CD4-positive, alpha-beta T cell (primary cell): ENCODE results near the gene RANBP2. TPM values are rescaled to one million over a fixed set of nuclear protein-coding genes. Genes with fewer than 3 reads are reported as not detected.

Source experiments
- ATAC-seq: fragments of 200-7000 bp; cut with Tn5 transposase; one replicate; pipeline ENCODE4 v1.10.0; 2022; ENCODE audit warnings: mild to moderate bottlenecking; ENCODE audit not compliant: poor library complexity
- CTCF ChIA-PET: fragments of 350-600 bp; sonication (Branson Sonifier 250); formaldehyde crosslinking; loops from one replicate; lab custom pipeline; 2021; ENCODE audit warnings: antibody characterized with exemption, inconsistent platforms; lab: Charles Lee
- POLR2A ChIA-PET: fragments of 350-600 bp; sonication (Branson Sonifier 250); formaldehyde crosslinking; loops from one replicate; lab custom pipeline; 2021; ENCODE audit warnings: antibody characterized with exemption, inconsistent platforms; lab: Charles Lee
- DNase-seq, 14 experiments: peaks; one replicate each; pipeline ENCODE4 v3.0.0-alpha.2; 2013 to 2020; ENCODE audit warnings: mixed read lengths in 2 of 14
- H3K27ac ChIP-seq, 2 donors: one replicate each; pipeline versions ENCODE4 v1.5.1 to v1.7.0; 2013; ENCODE audit warnings: low read length in 2 of 2, low read depth in 1 of 2, mild to moderate bottlenecking in 1 of 2
- H3K27me3 ChIP-seq, 2 experiments: 1 replicate in 1 of 2; 2 replicates in 1 of 2; pipeline versions ENCODE4 v1.6.1 to v1.7.0; 2013; ENCODE audit warnings: low read length in 2 of 2, control low read depth in 1 of 2, mild to moderate bottlenecking in 1 of 2, moderate library complexity in 1 of 2; ENCODE audit not compliant: insufficient read depth in 2 of 2, control insufficient read depth in 1 of 2
- H3K36me3 ChIP-seq: one replicate; pipeline ENCODE4 v1.6.1; 2013; ENCODE audit warnings: low read length, control low read depth; ENCODE audit not compliant: insufficient read depth
- H3K4me1 ChIP-seq: one replicate; pipeline ENCODE4 v1.6.1; 2013; ENCODE audit warnings: low read length, control low read depth; ENCODE audit not compliant: insufficient read depth
- H3K4me3 ChIP-seq: one replicate; pipeline ENCODE4 v1.5.1; 2013; ENCODE audit warnings: mild to moderate bottlenecking, low read length, moderate library complexity
- H3K9me3 ChIP-seq, 2 experiments: 1 replicate in 1 of 2; 2 replicates in 1 of 2; pipeline versions ENCODE4 v1.6.1 to v1.7.0; 2013; ENCODE audit warnings: low read length in 2 of 2, mild to moderate bottlenecking in 2 of 2, control low read depth in 1 of 2, moderate library complexity in 1 of 2; ENCODE audit not compliant: control insufficient read depth in 1 of 2, insufficient read depth in 1 of 2
- H3K27ac Mint-ChIP-seq: one replicate; pipeline ENCODE4 v1.8.0; 2020; ENCODE audit warnings: mixed read lengths
- H3K27me3 Mint-ChIP-seq: one replicate; pipeline ENCODE4 v1.8.0; 2021; ENCODE audit warnings: mixed read lengths
- H3K36me3 Mint-ChIP-seq: one replicate; pipeline ENCODE4 v1.8.0; 2021; ENCODE audit warnings: low read depth, mixed read lengths
- H3K4me1 Mint-ChIP-seq: one replicate; pipeline ENCODE4 v1.8.0; 2021; ENCODE audit warnings: low read depth, mixed read lengths
- H3K4me3 Mint-ChIP-seq: one replicate; pipeline ENCODE4 v1.8.0; 2020; ENCODE audit warnings: mild to moderate bottlenecking, mixed read lengths
- H3K9me3 Mint-ChIP-seq: one replicate; pipeline ENCODE4 v1.8.0; 2020; ENCODE audit warnings: mixed read lengths
- CTCF ChIP-seq: fragments of 200-600 bp; IDR thresholded peaks from one replicate; pipeline ENCODE4 v1.8.0; 2022; ENCODE audit warnings: antibody characterized with exemption, mild to moderate bottlenecking
- intact Hi-C, 2 experiments: fragments of 100-400 bp; cut with DNase I in 1 of 2; cut with micrococcal nuclease in 1 of 2; formaldehyde crosslinking; loops; one replicate each; pipeline versions ENCODE4 v1.15.1 to v1.9.0; 2023 to 2025; cut with DNase I, micrococcal nuclease
- total RNA-seq, 174 experiments: library from RNA in 2 of 174; stranded (reverse) in 2 of 174; gene quantifications; one replicate each; pipeline ENCODE4 v1.2.3 and lab custom pipeline; 2021 to 2026

The RANBP2 gene
- total RNA-seq, 2 experiments from 2014 or later: 182 to 186 TPM

- Histone ChIP-seq H3K27me3 (no peaks in the 10 kb centered on the region), H3K4me3 (no peak overlapping the region), H3K27ac (no peak overlapping the region), H3K9me3 (no peaks in the 10 kb centered on the region), H3K4me1 (no peaks in the 10 kb centered on the region), H3K36me3 (peaks cover 4% of the 10 kb centered on the region)
- Mint-ChIP-seq H3K4me1 (no peaks in the 10 kb centered on the region), H3K27ac (no peak overlapping the region), H3K36me3 (peaks cover 66% of the 10 kb centered on the region), H3K9me3 (peaks cover under 1% of the 10 kb centered on the region), H3K27me3 (no peaks in the 10 kb centered on the region), H3K4me3 (no peak overlapping the region)
- ATAC-seq (no peak), DNase-seq (no peak)
- CTCF ChIA-PET: no interaction called here
- TF ChIP-seq CTCF: no peak
- intact Hi-C loops: no loop called here
- POLR2A ChIA-PET: no interaction called here
Measured at GRCh38 chr2:108803045-108803736, 83.9 kb downstream of the RANBP2 start.

DNA sequence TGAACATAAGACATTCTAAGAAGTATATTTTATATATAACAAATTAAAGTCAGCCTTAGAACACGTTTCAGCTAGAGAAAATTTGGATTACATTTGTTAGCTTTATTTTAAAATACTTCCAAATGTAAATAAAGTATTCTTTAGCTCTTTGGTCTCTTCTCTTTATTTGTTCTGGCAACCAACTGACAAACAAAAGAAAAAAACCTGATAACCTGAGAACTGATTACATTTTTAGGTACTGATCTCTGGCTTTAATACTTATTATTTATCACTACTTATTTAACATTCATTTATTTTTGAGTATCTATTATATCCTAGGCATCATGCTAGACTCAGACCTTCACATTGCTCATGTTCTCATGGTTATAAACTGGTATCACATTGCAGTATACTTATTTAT is 85.8 kb downstream of the RANBP2 start:
- ChIA-PET POLR2A (no interaction called here), CTCF (interaction anchor here (0.6 kb wide), 1 partner anchor 364 kb away, joined by 4 read pairs; no protein-coding TSS in a partner anchor)
- intact Hi-C loops: no loop called here
- Mint-ChIP-seq H3K27ac (no peak overlapping the region), H3K36me3 (peaks cover 67% of the 10 kb centered on the region), H3K4me3 (no peak overlapping the region), H3K9me3 (peaks cover 6% of the 10 kb centered on the region), H3K4me1 (no peaks in the 10 kb centered on the region), H3K27me3 (no peaks in the 10 kb centered on the region)
- Histone ChIP-seq H3K4me1 (no peaks in the 10 kb centered on the region), H3K4me3 (no peak overlapping the region), H3K36me3 (peaks cover 4% of the 10 kb centered on the region), H3K27ac (no peak overlapping the region), H3K9me3 (peaks cover 5 to 11% of the 10 kb centered on the region in 2 experiments), H3K27me3 (no peaks in the 10 kb centered on the region)
- TF ChIP-seq CTCF: no peak
- DNase-seq (no peak), ATAC-seq (no peak)

DNA sequence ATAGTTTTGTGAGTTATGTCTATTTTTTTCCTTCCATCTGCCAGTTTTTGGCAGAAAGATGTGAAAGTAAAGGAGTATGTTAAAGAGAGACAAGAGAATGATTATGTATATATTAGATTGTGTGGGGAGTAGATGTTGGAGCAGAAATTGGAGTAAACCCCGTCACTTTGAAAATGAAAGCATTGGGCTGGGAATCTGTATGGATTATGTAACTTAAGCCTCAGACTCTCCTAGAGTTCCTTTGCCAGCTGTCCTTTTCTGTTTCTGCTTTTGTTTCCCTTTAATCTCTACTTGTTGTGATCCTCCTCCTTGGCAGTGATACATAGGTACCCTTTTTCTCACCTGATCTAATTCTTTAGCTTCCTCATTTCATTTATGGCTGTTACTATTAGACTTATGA is 86.5 kb downstream of the RANBP2 start:
- H3K9me3 ChIP-seq: peaks cover 5 to 12% of the 10 kb centered on the region in 2 experiments
- Mint-ChIP-seq H3K36me3 (peaks cover 71% of the 10 kb centered on the region), H3K9me3 (peaks cover 9% of the 10 kb centered on the region), H3K4me1 (no peaks in the 10 kb centered on the region), H3K4me3 (no peak overlapping the region), H3K27me3 (no peaks in the 10 kb centered on the region), H3K27ac (no peak overlapping the region)
- H3K27ac ChIP-seq: no peak overlapping the region
- H3K36me3 ChIP-seq: peaks cover 4% of the 10 kb centered on the region
- H3K4me1 ChIP-seq: no peaks in the 10 kb centered on the region
- CTCF ChIA-PET: no interaction called here
- no peak overlapping the region for H3K4me3 ChIP-seq
- ATAC-seq (no peak), DNase-seq (no peak)
- TF ChIP-seq CTCF: no peak
- intact Hi-C loops: no loop called here
- POLR2A ChIA-PET: no interaction called here
- no peaks in the 10 kb centered on the region for H3K27me3 ChIP-seq
